Epithelial cell of prostate (primary cell): ENCODE measurements around the gene SPANXN2.
"Not testable (repeated sequence)": the region's sequence is repeated elsewhere in the genome, so short reads cannot be mapped to it uniquely, and the experiment has no call there.

Source experiments
- DNase-seq: peaks from one replicate; pipeline ENCODE4 v3.0.0-alpha.2; 2011; ENCODE audit warnings: low read depth, low spot score
- H3K27ac ChIP-seq: fragments of 450-650 bp; 2 replicates; pipeline ENCODE4 v1.5.1; 2017; ENCODE audit warnings: mild to moderate bottlenecking

SPANXN2 gene

GRCh38 chrX:143720652-143721051, at the start of gene SPANXN2:
TSS of gene SPANXN2 (minus strand) at chrX:143720752. CDS start at chrX:143720668, 84 bp downstream.
- not testable (repeated sequence) for H3K27ac ChIP-seq

GRCh38 chrX:143768976-143769375, 48.4 kb upstream of the SPANXN2 start:
- DNase-seq: no peak
- no peak overlapping the region for H3K27ac ChIP-seq

More at GRCh38 chrX:143720652-143721051, at the start of gene SPANXN2:
- DNase-seq: not testable (repeated sequence)

GRCh38 chrX:143767789-143768188, 47.2 kb upstream of the SPANXN2 start:
- not testable (repeated sequence) for DNase-seq

GRCh38 chrX:143757887-143758286, 37.3 kb upstream of the SPANXN2 start:
- DNase-seq: no peak
- no peak overlapping the region for H3K27ac ChIP-seq

More at GRCh38 chrX:143767789-143768188, 47.2 kb upstream of the SPANXN2 start:
- H3K27ac ChIP-seq: not testable (repeated sequence)

GRCh38 chrX:143757375-143757774, 36.8 kb upstream of the SPANXN2 start:
- no peak for DNase-seq
- H3K27ac ChIP-seq: no peak overlapping the region

- H3K27ac ChIP-seq: no peak overlapping the region
- DNase-seq: no peak
Observed at GRCh38 chrX:143754183-143754582, 33.6 kb upstream of the SPANXN2 start.

GRCh38 chrX:143733866-143734265, 13.3 kb upstream of the SPANXN2 start:
- H3K27ac ChIP-seq: no peak overlapping the region
- DNase-seq: no peak

GRCh38 chrX:143726296-143726695, 5.7 kb upstream of the SPANXN2 start:
- no peak overlapping the region for H3K27ac ChIP-seq
- DNase-seq: no peak

- DNase-seq: no peak
- no peak overlapping the region for H3K27ac ChIP-seq
Observed at GRCh38 chrX:143701460-143701859, 19.1 kb downstream of the SPANXN2 start.

GRCh38 chrX:143694885-143695284, 25.7 kb downstream of the SPANXN2 start:
- DNase-seq: no peak
- H3K27ac ChIP-seq: no peak overlapping the region

GRCh38 chrX:143683486-143683885, 37.1 kb downstream of the SPANXN2 start:
- no peak overlapping the region for H3K27ac ChIP-seq
- DNase-seq: no peak

GRCh38 chrX:143674926-143675325, 45.6 kb downstream of the SPANXN2 start:
- H3K27ac ChIP-seq: no peak overlapping the region
- DNase-seq: no peak

- no peak overlapping the region for H3K27ac ChIP-seq
- no peak for DNase-seq
Observed at GRCh38 chrX:143669395-143669794, 51.2 kb downstream of the SPANXN2 start.

- H3K27ac ChIP-seq: no peak overlapping the region
- DNase-seq: no peak
Observed at GRCh38 chrX:143664302-143664701, 56.2 kb downstream of the SPANXN2 start.

GRCh38 chrX:143663755-143664154, 56.8 kb downstream of the SPANXN2 start:
- no peak for DNase-seq
- H3K27ac ChIP-seq: no peak overlapping the region
